HEK293 (cell line): ENCODE data around the gene TOR3A.

Source experiments
- CTCF ChIP-seq: fragments of 450-650 bp; formaldehyde crosslinking; IDR thresholded peaks from 2 replicates; pipeline ENCODE4 v1.5.1; 2016; ENCODE audit warnings: missing biosample characterization, missing genetic modification characterization
- PRDM1 ChIP-seq: fragments of 450-650 bp; formaldehyde crosslinking; IDR thresholded peaks from 2 replicates; pipeline ENCODE4; 2016; ENCODE audit warnings: missing biosample characterization, missing genetic modification characterization
- TCF7L2 ChIP-seq: IDR thresholded peaks from 2 replicates; pipeline ENCODE4 v1.6.1; 2011; ENCODE audit warnings: low read depth, mild to moderate bottlenecking, inconsistent platforms, low read length, moderate library complexity, borderline replicate concordance
- ZNF121 ChIP-seq: fragments of 450-650 bp; formaldehyde crosslinking; IDR thresholded peaks from 2 replicates; pipeline ENCODE4 v1.5.1; 2016; ENCODE audit warnings: missing biosample characterization, missing genetic modification characterization
- ZNF175 ChIP-seq: fragments of 450-650 bp; formaldehyde crosslinking; IDR thresholded peaks from 2 replicates; pipeline ENCODE4 v1.5.1; 2016; ENCODE audit warnings: missing biosample characterization, missing genetic modification characterization
- ZNF23 ChIP-seq: fragments of 450-650 bp; formaldehyde crosslinking; IDR thresholded peaks from 2 replicates; pipeline ENCODE4 v1.5.1; 2016; ENCODE audit warnings: missing biosample characterization, missing genetic modification characterization, borderline replicate concordance
- ZNF48 ChIP-seq: fragments of 450-650 bp; formaldehyde crosslinking; IDR thresholded peaks from 2 replicates; pipeline ENCODE4 v1.5.1; 2016; ENCODE audit warnings: missing biosample characterization, missing genetic modification characterization
- ZNF639 ChIP-seq: fragments of 450-650 bp; formaldehyde crosslinking; IDR thresholded peaks from 2 replicates; pipeline ENCODE4 v1.5.1; 2016; ENCODE audit warnings: missing biosample characterization, missing genetic modification characterization
- TF ChIP-seq, protein P1 (sequence below): fragments of 450-650 bp; formaldehyde crosslinking; IDR thresholded peaks from 2 replicates; pipeline ENCODE4 v1.5.1; 2017; ENCODE audit warnings: missing biosample characterization, missing genetic modification characterization
- TF ChIP-seq, protein P2 (sequence below): fragments of 450-650 bp; formaldehyde crosslinking; IDR thresholded peaks from 2 replicates; pipeline ENCODE4 v1.5.1; 2017; ENCODE audit warnings: missing biosample characterization, missing genetic modification characterization

- TF ChIP-seq CTCF (tag by site-specific recombination) (no peak), ZNF639 (tag by site-specific recombination) (no peak), ZNF175 (tag by site-specific recombination) (no peak), ZNF121 (tag by site-specific recombination) (no peak), PRDM1 (tag by site-specific recombination) (no peak), ZNF48 (tag by site-specific recombination) (no peak), TCF7L2 (no peak), ZNF23 (tag by site-specific recombination) (no peak)
- TF ChIP-seq, protein P1, sequence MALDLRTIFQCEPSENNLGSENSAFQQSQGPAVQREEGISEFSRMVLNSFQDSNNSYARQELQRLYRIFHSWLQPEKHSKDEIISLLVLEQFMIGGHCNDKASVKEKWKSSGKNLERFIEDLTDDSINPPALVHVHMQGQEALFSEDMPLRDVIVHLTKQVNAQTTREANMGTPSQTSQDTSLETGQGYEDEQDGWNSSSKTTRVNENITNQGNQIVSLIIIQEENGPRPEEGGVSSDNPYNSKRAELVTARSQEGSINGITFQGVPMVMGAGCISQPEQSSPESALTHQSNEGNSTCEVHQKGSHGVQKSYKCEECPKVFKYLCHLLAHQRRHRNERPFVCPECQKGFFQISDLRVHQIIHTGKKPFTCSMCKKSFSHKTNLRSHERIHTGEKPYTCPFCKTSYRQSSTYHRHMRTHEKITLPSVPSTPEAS (tag by site-specific recombination), result no peak
- TF ChIP-seq, protein P2, sequence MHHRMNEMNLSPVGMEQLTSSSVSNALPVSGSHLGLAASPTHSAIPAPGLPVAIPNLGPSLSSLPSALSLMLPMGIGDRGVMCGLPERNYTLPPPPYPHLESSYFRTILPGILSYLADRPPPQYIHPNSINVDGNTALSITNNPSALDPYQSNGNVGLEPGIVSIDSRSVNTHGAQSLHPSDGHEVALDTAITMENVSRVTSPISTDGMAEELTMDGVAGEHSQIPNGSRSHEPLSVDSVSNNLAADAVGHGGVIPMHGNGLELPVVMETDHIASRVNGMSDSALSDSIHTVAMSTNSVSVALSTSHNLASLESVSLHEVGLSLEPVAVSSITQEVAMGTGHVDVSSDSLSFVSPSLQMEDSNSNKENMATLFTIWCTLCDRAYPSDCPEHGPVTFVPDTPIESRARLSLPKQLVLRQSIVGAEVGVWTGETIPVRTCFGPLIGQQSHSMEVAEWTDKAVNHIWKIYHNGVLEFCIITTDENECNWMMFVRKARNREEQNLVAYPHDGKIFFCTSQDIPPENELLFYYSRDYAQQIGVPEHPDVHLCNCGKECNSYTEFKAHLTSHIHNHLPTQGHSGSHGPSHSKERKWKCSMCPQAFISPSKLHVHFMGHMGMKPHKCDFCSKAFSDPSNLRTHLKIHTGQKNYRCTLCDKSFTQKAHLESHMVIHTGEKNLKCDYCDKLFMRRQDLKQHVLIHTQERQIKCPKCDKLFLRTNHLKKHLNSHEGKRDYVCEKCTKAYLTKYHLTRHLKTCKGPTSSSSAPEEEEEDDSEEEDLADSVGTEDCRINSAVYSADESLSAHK, result no peak
Observed at GRCh38 chr1:179077396-179077795, 4.5 kb upstream of the TOR3A start.
